Activated CD4-positive, alpha-beta T cell treated with anti-CD3 and anti-CD28 coated beads, Interleukin-2, amount 10 ng/mL, durations not matched to agents 7 days and 5 days (primary cell): ENCODE measurements around the gene HAT1. TPM values are rescaled to one million over a fixed set of nuclear protein-coding genes. Genes with fewer than 3 reads are reported as not detected.

Source experiments
- CTCF ChIA-PET: fragments of 350-600 bp; sonication (Branson Sonifier 250); formaldehyde crosslinking; loops from one replicate; lab custom pipeline; 2021; ENCODE audit warnings: antibody characterized with exemption; lab: Charles Lee
- POLR2A ChIA-PET: fragments of 350-600 bp; sonication (Branson Sonifier 250); formaldehyde crosslinking; loops from one replicate; lab custom pipeline; 2021; ENCODE audit warnings: antibody characterized with exemption; lab: Charles Lee
- DNase-seq: peaks from one replicate; pipeline ENCODE4 v3.0.0-alpha.2; 2020
- H3K27ac Mint-ChIP-seq: one replicate; pipeline ENCODE4 v1.8.0; 2021; ENCODE audit warnings: mild to moderate bottlenecking, moderate library complexity, mixed read lengths
- H3K27me3 Mint-ChIP-seq: one replicate; pipeline ENCODE4 v1.8.0; 2021; ENCODE audit warnings: mixed read lengths
- H3K36me3 Mint-ChIP-seq: one replicate; pipeline ENCODE4 v1.8.0; 2021; ENCODE audit warnings: low read depth, mixed read lengths
- H3K4me1 Mint-ChIP-seq: one replicate; pipeline ENCODE4 v1.8.0; 2021; ENCODE audit warnings: mixed read lengths
- H3K4me3 Mint-ChIP-seq: one replicate; pipeline ENCODE4 v1.8.0; 2021; ENCODE audit warnings: mild to moderate bottlenecking, moderate library complexity, mixed read lengths
- H3K9me3 Mint-ChIP-seq: one replicate; pipeline ENCODE4 v1.8.0; 2021; ENCODE audit warnings: mixed read lengths
- total RNA-seq, 2 experiments: library from RNA; stranded (reverse); gene quantifications; one replicate each; pipeline ENCODE4 v1.2.3, GENCODE V29; 2021

HAT1 gene
- total RNA-seq, 2 experiments from 2014 or later = 63.0 to 75.3 TPM

GRCh38 chr2:172013396-172013795 is 91.1 kb downstream of the HAT1 start:
- Mint-ChIP-seq H3K4me1 (peaks cover 29% of the 10 kb centered on the region), H3K9me3 (no peaks in the 10 kb centered on the region), H3K4me3 (no peak overlapping the region), H3K27ac (no peak overlapping the region), H3K27me3 (no peaks in the 10 kb centered on the region), H3K36me3 (peaks cover 6% of the 10 kb centered on the region)
- DNase-seq = no peak
- CTCF ChIA-PET = interaction anchor here (2.6 kb wide), 1 partner anchor 13 kb away, joined by 8 read pairs; the partner anchor contains the start of gene METAP1D
- POLR2A ChIA-PET = interaction anchor here (0.6 kb wide), 1 partner anchor 143 kb away, joined by 3 read pairs; no protein-coding TSS in a partner anchor

- ChIA-PET POLR2A (no interaction called here), CTCF (interaction anchor here (0.9 kb wide), 1 partner anchor 106 kb away, joined by 3 read pairs; no protein-coding TSS in a partner anchor)
- H3K36me3 Mint-ChIP-seq = no peaks in the 10 kb centered on the region
Measured at GRCh38 chr2:172021074-172021931, 99.0 kb downstream of the HAT1 start.

GRCh38 chr2:172021955-172022354 is 99.7 kb downstream of the HAT1 start:
- no peaks in the 10 kb centered on the region for H3K36me3 Mint-ChIP-seq
- POLR2A ChIA-PET = no interaction called here
- DNase-seq = no peak
- CTCF ChIA-PET = no interaction called here
- peaks cover 2% of the 10 kb centered on the region for H3K4me1 Mint-ChIP-seq
- no peak overlapping the region for H3K27ac Mint-ChIP-seq
- no peaks in the 10 kb centered on the region for H3K27me3 Mint-ChIP-seq
- no peak overlapping the region for H3K4me3 Mint-ChIP-seq
- no peaks in the 10 kb centered on the region for H3K9me3 Mint-ChIP-seq

More at GRCh38 chr2:172021074-172021931, 99.0 kb downstream of the HAT1 start:
- H3K27ac Mint-ChIP-seq = no peak overlapping the region
- no peaks in the 10 kb centered on the region for H3K9me3 Mint-ChIP-seq
- H3K4me1 Mint-ChIP-seq = peaks cover 2% of the 10 kb centered on the region
- no peak overlapping the region for H3K4me3 Mint-ChIP-seq
- no peaks in the 10 kb centered on the region for H3K27me3 Mint-ChIP-seq
- no peak for DNase-seq

GRCh38 chr2:172031536-172031935 is 109.3 kb downstream of the HAT1 start:
- no peak for DNase-seq
- H3K4me1 Mint-ChIP-seq = no peaks in the 10 kb centered on the region
- ChIA-PET POLR2A (no interaction called here), CTCF (no interaction called here)
- no peak overlapping the region for H3K27ac Mint-ChIP-seq
- H3K27me3 Mint-ChIP-seq = no peaks in the 10 kb centered on the region
- no peaks in the 10 kb centered on the region for H3K36me3 Mint-ChIP-seq
- H3K9me3 Mint-ChIP-seq = no peaks in the 10 kb centered on the region
- H3K4me3 Mint-ChIP-seq = no peak overlapping the region

Other genes with a start within 250 kb of the HAT1 start
- gene DYNC1I2, start 235.0 kb upstream of the HAT1 start, total RNA-seq = 10 to 100 TPM; 49.5 to 52.5 TPM
- 10 to 100 TPM; 26.7 to 28.8 TPM for gene SLC25A12, start 28.2 kb upstream of the HAT1 start, total RNA-seq
- gene METAP1D, start 77.5 kb downstream of the HAT1 start, total RNA-seq = 1 to 10 TPM; 4.9 to 5.5 TPM
- not detected for gene DLX1, start 163.0 kb downstream of the HAT1 start, total RNA-seq
- gene DLX2, start 180.4 kb downstream of the HAT1 start, total RNA-seq = not detected